HG03097 (cell line): Measurements from ENCODE around the gene IRF4.
A peak's percentile ranks its signal among the peaks of the same experiment; 100 is the strongest.
"Not testable (repeated sequence)": the region's sequence is repeated elsewhere in the genome, so short reads cannot be mapped to it uniquely, and the experiment has no call there.

Experiments
- ATAC-seq: cut with Tn5 transposase; IDR thresholded peaks from one replicate; pipeline ENCODE4 v1.9.1; 2021; ENCODE audit not compliant: unreplicated experiment, low FRiP score

Gene IRF4

GRCh38 chr6:411402-412145 lies 20.0 kb downstream of the IRF4 start:
- no peak for ATAC-seq

GRCh38 chr6:412146-412886 lies 20.8 kb downstream of the IRF4 start:
- ATAC-seq: no peak

- no peak for ATAC-seq
Observed at GRCh38 chr6:414447-414846, 22.9 kb downstream of the IRF4 start.

GRCh38 chr6:415087-415486 lies 23.5 kb downstream of the IRF4 start:
- ATAC-seq: no peak

GRCh38 chr6:421211-421610 lies 29.7 kb downstream of the IRF4 start:
- ATAC-seq: no peak

- ATAC-seq: peak; percentile 79
Observed at GRCh38 chr6:422433-423054, 31.0 kb downstream of the IRF4 start.

GRCh38 chr6:423055-423798 lies 31.7 kb downstream of the IRF4 start:
- ATAC-seq: no peak

- no peak for ATAC-seq
Observed at GRCh38 chr6:423799-424345, 32.3 kb downstream of the IRF4 start.

- no peak for ATAC-seq
Observed at GRCh38 chr6:424741-425417, 33.3 kb downstream of the IRF4 start.

- ATAC-seq: not testable (repeated sequence)
Observed at GRCh38 chr6:425418-425788, 33.9 kb downstream of the IRF4 start.

GRCh38 chr6:426198-426738 lies 34.7 kb downstream of the IRF4 start:
- not testable (repeated sequence) for ATAC-seq

- ATAC-seq: no peak
Observed at GRCh38 chr6:428047-428603, 36.6 kb downstream of the IRF4 start.

- ATAC-seq: no peak
Observed at GRCh38 chr6:429515-430121, 38.1 kb downstream of the IRF4 start.

GRCh38 chr6:431504-431903 lies 40.0 kb downstream of the IRF4 start:
- ATAC-seq: no peak

GRCh38 chr6:431986-432385 lies 40.4 kb downstream of the IRF4 start:
- ATAC-seq: no peak

GRCh38 chr6:434051-434705 lies 42.6 kb downstream of the IRF4 start:
- ATAC-seq: no peak

GRCh38 chr6:435441-436307 lies 44.1 kb downstream of the IRF4 start:
- no peak for ATAC-seq
